Esophagus squamous epithelium (tissue), 4 donors: ENCODE data around the gene IL16.

Experiments used
- POLR2A ChIP-seq, 4 donors: fragments of 450-650 bp; IDR thresholded peaks; one replicate each; pipeline ENCODE4 v1.6.1; 2017; ENCODE audit warnings: antibody characterized with exemption in 4 of 4, mild to moderate bottlenecking in 4 of 4, moderate library complexity in 3 of 4
- TF ChIP-seq, protein P1 (sequence below), 6 experiments: fragments of 450-650 bp in 4 of 6; fragments of 200-600 bp in 2 of 6; sonication (generic) in 2 of 6; IDR thresholded peaks; one replicate each; pipeline ENCODE4 v1.5.1; 2016 to 2019; ENCODE audit warnings: antibody characterized with exemption in 6 of 6, mild to moderate bottlenecking in 4 of 6, moderate library complexity in 4 of 6

GRCh38 chr15:81227716-81228115 lies 31.0 kb downstream of the IL16 start:
- TF ChIP-seq, protein P1, sequence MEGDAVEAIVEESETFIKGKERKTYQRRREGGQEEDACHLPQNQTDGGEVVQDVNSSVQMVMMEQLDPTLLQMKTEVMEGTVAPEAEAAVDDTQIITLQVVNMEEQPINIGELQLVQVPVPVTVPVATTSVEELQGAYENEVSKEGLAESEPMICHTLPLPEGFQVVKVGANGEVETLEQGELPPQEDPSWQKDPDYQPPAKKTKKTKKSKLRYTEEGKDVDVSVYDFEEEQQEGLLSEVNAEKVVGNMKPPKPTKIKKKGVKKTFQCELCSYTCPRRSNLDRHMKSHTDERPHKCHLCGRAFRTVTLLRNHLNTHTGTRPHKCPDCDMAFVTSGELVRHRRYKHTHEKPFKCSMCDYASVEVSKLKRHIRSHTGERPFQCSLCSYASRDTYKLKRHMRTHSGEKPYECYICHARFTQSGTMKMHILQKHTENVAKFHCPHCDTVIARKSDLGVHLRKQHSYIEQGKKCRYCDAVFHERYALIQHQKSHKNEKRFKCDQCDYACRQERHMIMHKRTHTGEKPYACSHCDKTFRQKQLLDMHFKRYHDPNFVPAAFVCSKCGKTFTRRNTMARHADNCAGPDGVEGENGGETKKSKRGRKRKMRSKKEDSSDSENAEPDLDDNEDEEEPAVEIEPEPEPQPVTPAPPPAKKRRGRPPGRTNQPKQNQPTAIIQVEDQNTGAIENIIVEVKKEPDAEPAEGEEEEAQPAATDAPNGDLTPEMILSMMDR (IDR thresholded peaks at IDR 0.05), result no peak
- no peak for TF ChIP-seq POLR2A (IDR thresholded peaks at IDR 0.05)
